Endothelial cell of umbilical vein (primary cell): ENCODE data around the gene ERLEC1. TPM values are rescaled to one million over a fixed set of nuclear protein-coding genes. Genes with fewer than 3 reads are reported as not detected.

Experiments
- BruUV-seq: library from RNA; stranded (reverse); fragments of 400-500 nt; replicated peaks from 2 replicates; lab custom pipeline; 2021; lab: Mats Ljungman, UMichigan
- CTCF ChIA-PET: fragments of 300-600, 350-600 bp; sonication (Branson Sonifier 250); formaldehyde crosslinking; loops from one replicate; lab custom pipeline; 2021; ENCODE audit warnings: antibody characterized with exemption, inconsistent platforms; lab: Charles Lee
- POLR2A ChIA-PET: fragments of 300-600, 350-600 bp; sonication (Branson Sonifier 250); formaldehyde crosslinking; loops from one replicate; lab custom pipeline; 2021; ENCODE audit warnings: antibody characterized with exemption, inconsistent platforms; lab: Charles Lee
- DNase-seq: peaks from one replicate; pipeline ENCODE4 v3.0.0-alpha.2; 2011; ENCODE audit warnings: low read depth, low spot score
- FAIRE-seq: peaks from 2 replicates; lab custom pipeline; 2011; peaks lifted over from hg19 to GRCh38; lab: Jason Lieb, UNC
- H2AFZ ChIP-seq: 2 replicates; pipeline ENCODE4 v1.6.0; 2012; ENCODE audit warnings: low read depth, low read length, control low read depth, inconsistent platforms
- H3K27ac ChIP-seq: 2 replicates; pipeline ENCODE4 v1.5.1; 2011; ENCODE audit warnings: low read depth, mild to moderate bottlenecking, control low read depth, low read length, moderate library complexity; ENCODE audit not compliant: insufficient read depth
- H3K27me3 ChIP-seq, 2 experiments: 2 replicates each; pipeline versions ENCODE4 v1.6.0 to v1.6.1; 2011; ENCODE audit warnings: low read length in 2 of 2, mixed read lengths in 1 of 2; ENCODE audit not compliant: control insufficient read depth in 2 of 2, insufficient read depth in 2 of 2
- H3K36me3 ChIP-seq, 2 experiments: 2 replicates in 1 of 2; 3 replicates in 1 of 2; pipeline ENCODE4 v1.5.1; 2011; ENCODE audit warnings: low read length in 2 of 2, mild to moderate bottlenecking in 1 of 2, moderate library complexity in 1 of 2; ENCODE audit not compliant: control insufficient read depth in 2 of 2, insufficient read depth in 2 of 2; ENCODE audit errors: extremely low read depth in 1 of 2
- H3K4me1 ChIP-seq: 3 replicates; pipeline ENCODE4 v1.5.1; 2011; ENCODE audit warnings: mild to moderate bottlenecking, low read length; ENCODE audit not compliant: control insufficient read depth, insufficient read depth; ENCODE audit errors: extremely low read depth
- H3K4me2 ChIP-seq: 2 replicates; pipeline ENCODE4 v1.6.1; 2011; ENCODE audit warnings: low read length, control low read depth, mixed read lengths; ENCODE audit not compliant: insufficient read depth
- H3K4me3 ChIP-seq, 3 experiments: fragments of 200-600 bp in 1 of 3; sonication (generic), shearing (Covaris generic) in 1 of 3; replicated peaks in 1 of 3; 2 replicates each; pipeline ENCODE4 v1.5.1; 2011 to 2016; ENCODE audit warnings: control low read depth in 3 of 3, low read length in 3 of 3, mild to moderate bottlenecking in 2 of 3, inconsistent platforms in 1 of 3, low read depth in 1 of 3, moderate library complexity in 1 of 3; ENCODE audit not compliant: insufficient read depth in 1 of 3
- H3K79me2 ChIP-seq: 2 replicates; pipeline ENCODE4 v1.6.0; 2012; ENCODE audit warnings: low read length, inconsistent platforms; ENCODE audit not compliant: control insufficient read depth, insufficient read depth
- H3K9ac ChIP-seq: replicated peaks from 2 replicates; pipeline ENCODE3; 2011; ENCODE audit warnings: low read length, control low read depth; ENCODE audit not compliant: insufficient read depth; ENCODE audit errors: extremely low read depth
- H3K9me1 ChIP-seq: replicated peaks from 3 replicates; pipeline ENCODE4 v1.6.0; 2011; ENCODE audit warnings: mild to moderate bottlenecking, low read length; ENCODE audit not compliant: control insufficient read depth, insufficient read depth; ENCODE audit errors: extremely low read depth
- H3K9me3 ChIP-seq: replicated peaks from 2 replicates; pipeline ENCODE4 v1.5.1; 2012; ENCODE audit warnings: low read length, inconsistent platforms; ENCODE audit not compliant: control insufficient read depth, insufficient read depth
- H4K20me1 ChIP-seq: replicated peaks from 2 replicates; pipeline ENCODE3; 2011; ENCODE audit warnings: mild to moderate bottlenecking, low read length; ENCODE audit not compliant: control insufficient read depth, insufficient read depth; ENCODE audit errors: extremely low read depth
- CTCF ChIP-seq, 2 donors: IDR thresholded peaks; 1 replicate in 1 of 2; 2 replicates in 1 of 2; pipeline ENCODE4 v1.5.1; 2011; ENCODE audit warnings: low read length in 2 of 2, mild to moderate bottlenecking in 2 of 2, moderate library complexity in 2 of 2, control low read depth in 1 of 2, inconsistent platforms in 1 of 2, low read depth in 1 of 2; ENCODE audit not compliant: insufficient read depth in 1 of 2; ENCODE audit errors: extremely low read depth in 1 of 2
- EZH2 ChIP-seq: IDR thresholded peaks from 2 replicates; pipeline ENCODE4 v1.6.1; 2012; ENCODE audit warnings: borderline replicate concordance, low read depth, mild to moderate bottlenecking, moderate library complexity, low read length, inconsistent platforms; ENCODE audit not compliant: severe bottlenecking
- FOS ChIP-seq: IDR thresholded peaks from 2 replicates; pipeline ENCODE4 v1.6.1; 2011; ENCODE audit warnings: mild to moderate bottlenecking, low read length, moderate library complexity, borderline replicate concordance; ENCODE audit not compliant: insufficient read depth
- GATA2 ChIP-seq: IDR thresholded peaks from 2 replicates; pipeline ENCODE4 v1.7.0; 2011; ENCODE audit warnings: low read depth, mild to moderate bottlenecking, moderate library complexity, mixed read lengths, low read length; ENCODE audit not compliant: insufficient read length, insufficient read depth
- JUN ChIP-seq: IDR thresholded peaks from 2 replicates; pipeline ENCODE4 v1.6.1; 2011; ENCODE audit warnings: borderline replicate concordance, low read depth; ENCODE audit not compliant: insufficient read length, insufficient read depth
- MAX ChIP-seq: IDR thresholded peaks from 2 replicates; pipeline ENCODE4 v1.6.1; 2011; ENCODE audit not compliant: insufficient read depth, insufficient read length
- MYC ChIP-seq: IDR thresholded peaks from one replicate; pipeline ENCODE4 v1.6.1; 2011; ENCODE audit warnings: mild to moderate bottlenecking, low read depth, low read length
- POLR2A ChIP-seq: IDR thresholded peaks from 2 replicates; pipeline ENCODE4 v1.6.1; 2012; ENCODE audit warnings: low read depth, mild to moderate bottlenecking, control low read depth, low read length
- POLR2AphosphoS5 ChIP-seq: IDR thresholded peaks from 2 replicates; pipeline ENCODE4 v1.6.1; 2012; ENCODE audit warnings: low read depth, mild to moderate bottlenecking, control low read depth, low read length, moderate library complexity; ENCODE audit not compliant: insufficient read depth
- dilution Hi-C: fragments of 300-500 bp; cut with MboI; formaldehyde crosslinking; loops from one replicate; pipeline ENCODE4 v1.15.0; 2019; ENCODE audit warnings: low sequenced_read_pairs; ENCODE audit not compliant: extremely low pct_ligation_motif_present
- intact Hi-C: fragments of 100-400 bp; cut with micrococcal nuclease; formaldehyde crosslinking; loops from one replicate; pipeline ENCODE4 v1.10.0; 2022
- polyA plus RNA-seq, 4 experiments: library from polyadenylated mRNA; depleted of rRNA in 3 of 4; stranded (reverse) in 3 of 4; unstranded in 1 of 4; fragments of >200 nt; gene quantifications; 2 replicates each; pipeline versions ENCODE4 v1.2.1 to v1.2.3, GENCODE V29; 2011 to 2012; ENCODE audit warnings: missing spikeins in 1 of 4
- total RNA-seq: library from RNA; stranded (reverse); gene quantifications from 2 replicates; pipeline ENCODE4 v1.2.3, GENCODE V29; 2021

The ERLEC1 gene
- total and polyA plus RNA-seq, 2 donors (not counting 3 experiments of a cell fraction or from before 2014, with no cell fraction given) = 23.1 to 37.6 TPM

DNA sequence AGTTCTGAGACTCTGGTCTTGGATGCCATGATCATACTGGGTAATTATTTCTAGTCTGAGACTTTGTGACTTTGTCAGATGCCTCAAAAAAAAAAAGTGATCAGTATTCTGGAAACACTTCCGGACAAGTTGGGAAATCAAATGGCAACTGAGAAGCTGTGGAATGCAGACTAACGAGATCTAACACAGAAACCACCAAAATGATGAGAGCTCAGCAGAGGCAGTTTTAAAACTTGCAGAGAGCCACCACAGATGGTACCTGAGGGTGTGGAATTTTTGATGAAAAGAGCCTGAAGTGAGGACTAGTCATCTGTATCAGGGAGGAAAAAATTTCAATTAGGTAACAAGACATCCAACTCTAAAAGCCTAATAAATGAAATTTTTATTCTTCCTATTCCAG lies 78.4 kb downstream of the ERLEC1 start:
- Histone ChIP-seq H3K9me1 (no peaks in the 10 kb centered on the region), H3K79me2 (no peaks in the 10 kb centered on the region), H4K20me1 (no peaks in the 10 kb centered on the region), H3K27ac (no peak overlapping the region), H3K9me3 (no peaks in the 10 kb centered on the region), H3K36me3 (peaks cover 7 to 21% of the 10 kb centered on the region in 2 experiments), H3K4me1 (no peaks in the 10 kb centered on the region), H3K9ac (no peak overlapping the region), H3K27me3 (no peaks in the 10 kb centered on the region), H2AFZ (no peak overlapping the region), H3K4me2 (no peak overlapping the region), H3K4me3 (no peak overlapping the region)
- FAIRE-seq (no peak), DNase-seq (no peak)
- no TSS peak for BruUV-seq
- POLR2A ChIA-PET = no interaction called here
- intact Hi-C loops = no loop called here
- CTCF ChIA-PET = no interaction called here
- dilution Hi-C loops = no loop called here
- TF ChIP-seq JUN (no peak), MYC (no peak), CTCF (IDR thresholded peaks at IDR 0.05; ENCODE audit: extremely low read depth in 1 of 2, insufficient read depth in 1 of 2, low read depth in 1 of 2, low read length in 2 of 2) (no peak), POLR2A (no peak), MAX (no peak), POLR2AphosphoS5 (no peak), FOS (no peak), EZH2 (no peak), GATA2 (no peak)
